Stimulated activated CD8-positive, alpha-beta memory T cell treated with anti-CD3 and anti-CD28 coated beads, Interleukin-4, amount 100 ng/mL, for 4 hours (primary cell): ENCODE results near the gene C1orf53.
"Not testable (repeated sequence)": the region's sequence is repeated elsewhere in the genome, so short reads cannot be mapped to it uniquely, and the experiment has no call there.

Experiments
- DNase-seq, 2 donors: peaks; one replicate each; pipeline ENCODE4 v3.0.0-alpha.2; 2020; ENCODE audit warnings: low read depth in 2 of 2, low spot score in 1 of 2

Gene C1orf53

GRCh38 chr1:197902454-197903195, at the start of gene C1orf53:
TSS of gene C1orf53 (plus strand) at chr1:197902630. CDS start at chr1:197902650, 20 bp downstream.
- DNase-seq: peak; percentile 35 to 62

GRCh38 chr1:197855751-197856150, 46.7 kb upstream of the C1orf53 start:
- DNase-seq: not testable (repeated sequence)

- no peak for DNase-seq
Observed at GRCh38 chr1:197857477-197857876, 45.0 kb upstream of the C1orf53 start.

- no peak for DNase-seq
Observed at GRCh38 chr1:197859024-197859423, 43.4 kb upstream of the C1orf53 start.

- no peak for DNase-seq
Observed at GRCh38 chr1:197862221-197862620, 40.2 kb upstream of the C1orf53 start.

- DNase-seq: no peak
Observed at GRCh38 chr1:197862671-197863070, 39.8 kb upstream of the C1orf53 start.

GRCh38 chr1:197865809-197866208, 36.6 kb upstream of the C1orf53 start:
- DNase-seq: no peak

GRCh38 chr1:197868751-197869489, 33.5 kb upstream of the C1orf53 start:
- no peak for DNase-seq

GRCh38 chr1:197869490-197870077, 32.8 kb upstream of the C1orf53 start:
- no peak for DNase-seq

- no peak for DNase-seq
Observed at GRCh38 chr1:197876894-197877293, 25.5 kb upstream of the C1orf53 start.

- DNase-seq: not testable (repeated sequence)
Observed at GRCh38 chr1:197880385-197880784, 22.0 kb upstream of the C1orf53 start.

GRCh38 chr1:197882241-197882640, 20.2 kb upstream of the C1orf53 start:
- DNase-seq: not testable (repeated sequence)

- DNase-seq: no peak
Observed at GRCh38 chr1:197884173-197884572, 18.3 kb upstream of the C1orf53 start.

- no peak for DNase-seq
Observed at GRCh38 chr1:197890936-197891335, 11.5 kb upstream of the C1orf53 start.

GRCh38 chr1:197892684-197893083, 9.7 kb upstream of the C1orf53 start:
- DNase-seq: no peak

- no peak for DNase-seq
Observed at GRCh38 chr1:197896301-197896700, 6.1 kb upstream of the C1orf53 start.

- DNase-seq: no peak
Observed at GRCh38 chr1:197899037-197899436, 3.4 kb upstream of the C1orf53 start.

GRCh38 chr1:197902131-197902453, 338 bp upstream of the C1orf53 start:
- no peak for DNase-seq

- DNase-seq: no peak
Observed at GRCh38 chr1:197903196-197903514, 725 bp downstream of the C1orf53 start.

GRCh38 chr1:197904126-197904787, 1.8 kb downstream of the C1orf53 start:
- DNase-seq: no peak

- DNase-seq: no peak
Observed at GRCh38 chr1:197905699-197906351, 3.4 kb downstream of the C1orf53 start.
